ENCODE results near the gene TSPEAR. TPM values are rescaled to one million over a fixed set of nuclear protein-coding genes. Genes with fewer than 3 reads are reported as not detected.

Gene TSPEAR
- total RNA-seq, 1 experiment from 2014 or later: not detected

- Histone ChIP-seq H3K27me3 (ENCODE audit: control insufficient read depth, insufficient read depth, low read length) (no peaks in the 10 kb centered on the region), H3K4me1 (ENCODE audit: control insufficient read depth, insufficient read depth, low read length) (no peaks in the 10 kb centered on the region), H3K36me3 (ENCODE audit: control insufficient read depth, insufficient read depth, low read length) (no peaks in the 10 kb centered on the region), H3K9me3 (ENCODE audit: control insufficient read depth, insufficient read depth, low read depth, low read length) (no peaks in the 10 kb centered on the region), H3K4me3 (ENCODE audit: low read depth in 2 of 2, low read length in 2 of 2) (no peak overlapping the region), H3K27ac (ENCODE audit: low read length) (no peak overlapping the region)
- POLR2A ChIA-PET: no interaction called here
- DNase-seq (ENCODE audit: low read depth, low spot score) (no peak), ATAC-seq (no peak)
- BruUV-seq (replicated peaks): no TSS peak
- intact Hi-C loops (cut with micrococcal nuclease; ENCODE audit: unreplicated experiment): no loop called here
- CTCF ChIA-PET: no interaction called here
- in situ Hi-C loops (cut with HindIII; ENCODE audit: low pct_unique_long_range_greater_than_20kb, low sequenced_read_pairs): no loop called here
- TF ChIP-seq TCF7L2 (IDR thresholded peaks at IDR 0.05; ENCODE audit: low read depth, low read length) (no peak), SIN3A (IDR thresholded peaks at IDR 0.05; ENCODE audit: borderline replicate concordance, insufficient read depth, low read depth, low read length) (no peak), POLR2AphosphoS5 (IDR thresholded peaks at IDR 0.05; ENCODE audit: low read depth, low read length) (no peak), CTCF (IDR thresholded peaks at IDR 0.05) (no peak), REST (IDR thresholded peaks at IDR 0.05; ENCODE audit: insufficient read depth in 1 of 2, low read depth in 2 of 2, low read length in 1 of 2) (no peak)
Measured at GRCh38 chr21:44523567-44524413, 187.6 kb downstream of the TSPEAR start.

GRCh38 chr21:44522753-44523204 is 188.6 kb downstream of the TSPEAR start:
- CTCF ChIA-PET: interaction anchor here (0.6 kb wide), 1 partner anchor 219 kb away, joined by 3 read pairs; no protein-coding TSS in a partner anchor

More at GRCh38 chr21:44522753-44523204, 188.6 kb downstream of the TSPEAR start:
- H3K4me1 ChIP-seq (ENCODE audit: control insufficient read depth, insufficient read depth, low read length): no peaks in the 10 kb centered on the region
- DNase-seq (ENCODE audit: low read depth, low spot score) (no peak), ATAC-seq (no peak)
- POLR2A ChIA-PET: no interaction called here
- in situ Hi-C loops (cut with HindIII; ENCODE audit: low pct_unique_long_range_greater_than_20kb, low sequenced_read_pairs) (no loop called here), intact Hi-C loops (cut with micrococcal nuclease; ENCODE audit: unreplicated experiment) (no loop called here)
- no TSS peak for BruUV-seq (replicated peaks)
- no peaks in the 10 kb centered on the region for H3K27me3 ChIP-seq (ENCODE audit: control insufficient read depth, insufficient read depth, low read length)
- no peaks in the 10 kb centered on the region for H3K9me3 ChIP-seq (ENCODE audit: control insufficient read depth, insufficient read depth, low read depth, low read length)
- peaks cover 2% of the 10 kb centered on the region; the same call in 1 of the 2 replicates for H3K36me3 ChIP-seq (ENCODE audit: control insufficient read depth, insufficient read depth, low read length)
- H3K4me3 ChIP-seq (ENCODE audit: low read depth in 2 of 2, low read length in 2 of 2): no peak overlapping the region
- H3K27ac ChIP-seq (ENCODE audit: low read length): no peak overlapping the region
- TF ChIP-seq REST (IDR thresholded peaks at IDR 0.05; ENCODE audit: insufficient read depth in 1 of 2, low read depth in 2 of 2, low read length in 1 of 2) (no peak), CTCF (IDR thresholded peaks at IDR 0.05) (no peak), TCF7L2 (IDR thresholded peaks at IDR 0.05; ENCODE audit: low read depth, low read length) (no peak), SIN3A (IDR thresholded peaks at IDR 0.05; ENCODE audit: borderline replicate concordance, insufficient read depth, low read depth, low read length) (no peak), POLR2AphosphoS5 (IDR thresholded peaks at IDR 0.05; ENCODE audit: low read depth, low read length) (no peak)
